OCI-LY7 (cell line): ENCODE results near the gene CUEDC1. TPM values are rescaled to one million over a fixed set of nuclear protein-coding genes. Genes with fewer than 3 reads are reported as not detected.

Source experiments
- BruUV-seq: library from RNA; stranded (reverse); fragments of 400-500 nt; replicated peaks from 2 replicates; lab custom pipeline; 2021; lab: Mats Ljungman, UMichigan
- CTCF ChIA-PET: fragments of 300-600 bp; sonication (Branson Sonifier 250); formaldehyde crosslinking; loops from one replicate; lab custom pipeline; 2022; ENCODE audit warnings: antibody characterized with exemption; ENCODE audit not compliant: unreplicated experiment; lab: Charles Lee
- POLR2A ChIA-PET: fragments of 300-600 bp; sonication (Branson Sonifier 250); formaldehyde crosslinking; loops from one replicate; lab custom pipeline; 2022; ENCODE audit warnings: antibody characterized with exemption; lab: Charles Lee
- DNase-seq: peaks from one replicate; pipeline ENCODE4 v3.0.0-alpha.2; 2015; ENCODE audit warnings: low spot score
- H2AFZ ChIP-seq: fragments of 200-600 bp; sonication (generic), shearing (Covaris generic); 2 replicates; pipeline ENCODE4 v1.6.1; 2014; ENCODE audit warnings: mild to moderate bottlenecking, antibody characterized with exemption, low read length, moderate library complexity
- H3K27ac ChIP-seq: fragments of 200-600 bp; sonication (generic); 2 replicates; pipeline ENCODE4 v1.5.1; 2014; ENCODE audit warnings: mixed run types, low read depth, mild to moderate bottlenecking, moderate library complexity, low read length, inconsistent platforms; ENCODE audit not compliant: poor library complexity, severe bottlenecking
- H3K36me3 ChIP-seq: fragments of 200-600 bp; sonication (generic); 2 replicates; pipeline ENCODE4 v1.6.1; 2014; ENCODE audit warnings: mild to moderate bottlenecking, antibody characterized with exemption, low read length, moderate library complexity, mixed read lengths; ENCODE audit not compliant: insufficient read depth
- H3K4me1 ChIP-seq: fragments of 200-600 bp; sonication (generic); 2 replicates; pipeline ENCODE4 v1.5.1; 2014; ENCODE audit warnings: mild to moderate bottlenecking, low read length; ENCODE audit not compliant: insufficient read depth, poor library complexity, severe bottlenecking
- H3K4me2 ChIP-seq: fragments of 200-600 bp; sonication (generic); 2 replicates; pipeline ENCODE4 v1.6.1; 2014; ENCODE audit warnings: mild to moderate bottlenecking, low read length
- H3K4me3 ChIP-seq: fragments of 200-600 bp; sonication (generic); 2 replicates; pipeline ENCODE4 v1.5.1; 2014; ENCODE audit warnings: mild to moderate bottlenecking, low read depth, low read length; ENCODE audit not compliant: poor library complexity, severe bottlenecking
- H3K79me2 ChIP-seq: fragments of 200-600 bp; sonication (generic); 2 replicates; pipeline ENCODE4 v1.6.1; 2016; ENCODE audit warnings: low read depth, mild to moderate bottlenecking, low read length, moderate library complexity, mixed read lengths; ENCODE audit not compliant: insufficient read depth
- H3K9me2 ChIP-seq: fragments of 200-600 bp; sonication (generic); 2 replicates; pipeline ENCODE4 v1.6.1; 2016; ENCODE audit warnings: mild to moderate bottlenecking, low read length, mixed read lengths; ENCODE audit not compliant: insufficient read depth
- H3K9me3 ChIP-seq: fragments of 200-600 bp; sonication (generic); 2 replicates; pipeline ENCODE4 v1.6.1; 2014; ENCODE audit warnings: mild to moderate bottlenecking, mixed run types, low read length, mixed read lengths
- H4K20me1 ChIP-seq: fragments of 200-600 bp; sonication (generic); 2 replicates; pipeline ENCODE4 v1.6.1; 2014; ENCODE audit warnings: mild to moderate bottlenecking, antibody characterized with exemption, low read length, moderate library complexity, mixed read lengths; ENCODE audit not compliant: insufficient read depth
- EZH2phosphoT487 ChIP-seq: fragments of 200-600 bp; sonication (generic); IDR thresholded peaks from 2 replicates; pipeline ENCODE4 v1.6.1; 2018; ENCODE audit warnings: low read depth, borderline replicate concordance, mild to moderate bottlenecking, mixed run types, antibody characterized with exemption, low read length, moderate library complexity, mixed read lengths
- intact Hi-C: fragments of 100-400 bp; cut with micrococcal nuclease; formaldehyde crosslinking; loops from one replicate; pipeline ENCODE4 v1.10.0; 2022; ENCODE audit not compliant: unreplicated experiment
- total RNA-seq, 2 experiments: library from RNA; depleted of rRNA in 1 of 2; stranded (reverse); fragments of >200 nt in 1 of 2; shearing (Covaris generic) in 1 of 2; gene quantifications; 2 replicates each; pipeline ENCODE4 v1.2.3, GENCODE V29; 2014 to 2022
- TF ChIP-seq, protein P1 (sequence below): fragments of 200-600 bp; sonication (generic); conservative IDR thresholded peaks from 2 replicates; pipeline ENCODE4 v1.5.1; 2014; ENCODE audit warnings: mild to moderate bottlenecking, antibody characterized with exemption, low read length, moderate library complexity, mixed read lengths

Gene CUEDC1
- total RNA-seq, 2 experiments from 2014 or later = 0.74 TPM; not detected in 1

DNA sequence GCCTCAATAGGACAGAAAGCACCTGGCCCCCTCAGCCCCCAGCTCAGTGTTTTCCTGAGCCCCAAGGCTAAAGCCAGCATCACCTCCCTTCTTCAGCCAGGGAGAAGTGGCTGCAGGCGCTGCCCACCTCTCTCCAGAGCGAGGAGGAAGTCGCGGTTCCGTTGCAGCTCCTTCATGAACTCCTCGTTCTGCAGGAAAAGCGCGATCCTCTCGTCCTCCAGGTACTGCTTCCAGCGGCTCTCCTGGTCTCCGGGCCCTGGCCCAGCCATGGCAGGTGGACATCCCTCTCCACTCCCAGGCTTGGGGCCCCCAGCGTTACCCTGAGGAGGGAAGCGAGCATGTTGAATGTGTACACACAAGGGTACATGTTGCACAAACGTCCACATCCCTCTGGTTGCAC lies 82.7 kb downstream of the CUEDC1 start:
- POLR2A ChIA-PET = no interaction called here
- no TSS peak for BruUV-seq
- peaks cover 31% of the 10 kb centered on the region for H3K4me1 ChIP-seq

DNA sequence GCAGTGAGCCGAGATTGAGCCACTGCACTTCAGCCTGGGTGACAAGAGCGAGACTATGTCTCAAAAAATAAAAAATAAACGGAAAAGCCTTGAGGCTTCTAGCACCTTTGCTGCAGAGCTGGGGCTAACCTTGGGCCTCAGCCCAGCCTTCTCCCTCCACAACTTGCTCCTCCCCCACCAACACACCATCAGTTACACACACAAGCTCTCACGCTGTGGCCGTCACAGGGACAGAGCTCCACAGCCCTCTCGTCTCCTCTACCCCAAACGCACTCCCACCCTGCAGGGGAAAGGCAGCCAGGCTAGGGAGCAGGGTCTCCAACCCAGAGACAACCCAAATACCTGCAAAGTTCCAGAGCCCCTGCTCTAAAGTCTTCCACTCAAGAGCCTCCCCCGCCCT lies 83.3 kb downstream of the CUEDC1 start:
- Histone ChIP-seq H3K9me2 (no peaks in the 10 kb centered on the region), H3K9me3 (no peaks in the 10 kb centered on the region), H2AFZ (no peak overlapping the region), H3K27ac (no peak overlapping the region), H3K4me1 (peaks cover 30% of the 10 kb centered on the region), H4K20me1 (no peaks in the 10 kb centered on the region), H3K79me2 (no peaks in the 10 kb centered on the region), H3K4me3 (no peak overlapping the region), H3K4me2 (no peak overlapping the region), H3K36me3 (no peaks in the 10 kb centered on the region)
- no peak for TF ChIP-seq EZH2phosphoT487
- TF ChIP-seq, protein P1, sequence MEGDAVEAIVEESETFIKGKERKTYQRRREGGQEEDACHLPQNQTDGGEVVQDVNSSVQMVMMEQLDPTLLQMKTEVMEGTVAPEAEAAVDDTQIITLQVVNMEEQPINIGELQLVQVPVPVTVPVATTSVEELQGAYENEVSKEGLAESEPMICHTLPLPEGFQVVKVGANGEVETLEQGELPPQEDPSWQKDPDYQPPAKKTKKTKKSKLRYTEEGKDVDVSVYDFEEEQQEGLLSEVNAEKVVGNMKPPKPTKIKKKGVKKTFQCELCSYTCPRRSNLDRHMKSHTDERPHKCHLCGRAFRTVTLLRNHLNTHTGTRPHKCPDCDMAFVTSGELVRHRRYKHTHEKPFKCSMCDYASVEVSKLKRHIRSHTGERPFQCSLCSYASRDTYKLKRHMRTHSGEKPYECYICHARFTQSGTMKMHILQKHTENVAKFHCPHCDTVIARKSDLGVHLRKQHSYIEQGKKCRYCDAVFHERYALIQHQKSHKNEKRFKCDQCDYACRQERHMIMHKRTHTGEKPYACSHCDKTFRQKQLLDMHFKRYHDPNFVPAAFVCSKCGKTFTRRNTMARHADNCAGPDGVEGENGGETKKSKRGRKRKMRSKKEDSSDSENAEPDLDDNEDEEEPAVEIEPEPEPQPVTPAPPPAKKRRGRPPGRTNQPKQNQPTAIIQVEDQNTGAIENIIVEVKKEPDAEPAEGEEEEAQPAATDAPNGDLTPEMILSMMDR = no peak
- intact Hi-C loops = no loop called here
- POLR2A ChIA-PET = no interaction called here
- CTCF ChIA-PET = no interaction called here
- DNase-seq = no peak
- no TSS peak for BruUV-seq

More for the DNA sequence above, 82.7 kb downstream of the CUEDC1 start:
- Histone ChIP-seq H2AFZ (no peak overlapping the region), H3K4me2 (no peak overlapping the region), H4K20me1 (no peaks in the 10 kb centered on the region), H3K27ac (no peak overlapping the region), H3K9me2 (no peaks in the 10 kb centered on the region), H3K36me3 (no peaks in the 10 kb centered on the region), H3K79me2 (no peaks in the 10 kb centered on the region), H3K4me3 (no peak overlapping the region), H3K9me3 (no peaks in the 10 kb centered on the region)
- CTCF ChIA-PET = no interaction called here
- no peak for DNase-seq
- no peak for TF ChIP-seq EZH2phosphoT487
- TF ChIP-seq, protein P1 = no peak
- intact Hi-C loops = no loop called here

DNA sequence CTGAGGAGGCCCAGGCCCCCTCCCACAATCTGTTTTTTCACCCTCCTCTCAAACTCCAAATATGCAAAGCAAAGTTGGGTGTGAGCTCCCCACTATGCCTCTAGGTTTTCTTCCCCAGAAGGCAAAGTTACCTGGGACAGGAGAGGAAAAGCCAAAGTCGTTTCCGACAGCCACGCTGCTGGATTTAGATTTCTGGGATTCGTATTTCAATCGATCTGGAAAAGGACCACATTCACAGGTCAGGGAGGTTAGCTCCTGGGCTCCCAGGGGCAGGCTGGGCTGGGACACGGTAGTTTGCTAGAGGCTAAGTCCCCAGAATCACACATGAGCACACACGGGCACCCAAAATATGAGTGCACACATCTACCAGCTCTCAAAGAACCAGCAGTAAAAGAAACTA lies 84.1 kb downstream of the CUEDC1 start:
- Histone ChIP-seq H3K4me2 (no peak overlapping the region), H3K9me2 (no peaks in the 10 kb centered on the region), H3K4me3 (no peak overlapping the region), H3K9me3 (no peaks in the 10 kb centered on the region), H4K20me1 (no peaks in the 10 kb centered on the region), H3K27ac (no peak overlapping the region), H3K4me1 (peaks cover 23% of the 10 kb centered on the region), H3K79me2 (no peaks in the 10 kb centered on the region), H3K36me3 (no peaks in the 10 kb centered on the region), H2AFZ (no peak overlapping the region)
- POLR2A ChIA-PET = no interaction called here
- TF ChIP-seq EZH2phosphoT487 = no peak
- TF ChIP-seq, protein P1 = no peak
- intact Hi-C loops = no loop called here
- DNase-seq = no peak
- BruUV-seq = no TSS peak
- CTCF ChIA-PET = no interaction called here
